ENCODE data around the gene TTLL11. TPM values are rescaled to one million over a fixed set of nuclear protein-coding genes. Genes with fewer than 3 reads are reported as not detected.

TTLL11 gene
- polyA plus RNA-seq, 2 donors, result 2.3 to 4.5 TPM

- Histone ChIP-seq H3K4me3 (ENCODE audit: low read depth in 1 of 2, low read length in 2 of 2) (no peak overlapping the region), H3K9me3 (ENCODE audit: control insufficient read depth in 2 of 2, insufficient read depth in 1 of 2, low read depth in 1 of 2, low read length in 1 of 2) (no peaks in the 10 kb centered on the region), H3K36me3 (ENCODE audit: control insufficient read depth in 2 of 2, insufficient read depth in 2 of 2, low read length in 1 of 2) (no peaks in the 10 kb centered on the region), H3K4me1 (ENCODE audit: control insufficient read depth in 2 of 2, insufficient read depth in 2 of 2, low read length in 1 of 2) (no peaks in the 10 kb centered on the region), H3K27me3 (ENCODE audit: control insufficient read depth in 1 of 2, insufficient read depth in 2 of 2, low read length in 2 of 2) (no peaks in the 10 kb centered on the region), H3K27ac (ENCODE audit: low read depth in 2 of 2, low read length in 1 of 2) (no peak overlapping the region)
- WGBS, 2 donors, result 77 to 85% methylated on average over 5 of the region's 5 CpGs
These were observed 237.6 kb downstream of the TTLL11 start for GRCh38 chr9:121855476-121855875.

DNA sequence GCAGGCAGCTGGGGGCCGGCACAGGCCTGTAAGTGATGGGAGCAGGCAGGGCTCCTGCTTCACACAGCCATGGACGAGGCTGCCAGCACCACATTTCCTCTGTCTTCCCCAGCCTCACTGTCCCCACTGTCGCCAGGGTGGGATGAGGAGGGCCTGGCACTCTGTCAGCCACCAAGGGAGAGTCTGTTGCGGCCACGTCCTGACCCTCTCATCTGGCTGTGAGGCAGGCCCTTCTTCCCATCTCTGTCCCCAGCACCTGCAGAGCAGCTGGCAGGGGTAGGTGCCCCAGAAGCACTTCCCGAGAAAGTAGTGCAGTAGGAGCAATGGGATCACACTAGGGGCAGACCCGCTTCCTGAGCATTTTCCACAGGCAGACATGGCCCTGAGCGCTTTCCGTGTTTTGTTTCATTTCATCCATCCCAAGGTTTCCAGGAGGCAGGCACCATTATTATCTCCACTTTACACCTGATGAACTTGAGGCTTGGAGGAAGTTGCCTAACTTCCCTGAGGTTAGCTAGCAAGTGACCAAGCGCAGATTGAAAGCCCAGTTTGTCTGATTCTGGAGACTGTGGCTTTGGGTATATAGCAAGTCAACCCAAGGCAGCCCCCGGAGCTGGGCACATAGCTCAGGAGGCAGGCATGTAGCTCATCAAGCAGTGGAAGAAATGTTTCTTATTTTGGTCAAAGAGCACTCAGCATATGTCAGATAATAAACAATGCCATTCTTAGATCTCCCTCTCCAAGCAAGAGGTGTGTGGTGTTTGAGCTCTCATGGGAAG, 239.3 kb downstream of the TTLL11 start:
- WGBS, 2 donors, result 94 to 97% methylated on average over 11 of the region's 11 CpGs

GRCh38 chr9:121852651-121853616, 240.2 kb downstream of the TTLL11 start:
- no peaks in the 10 kb centered on the region for H3K36me3 ChIP-seq (ENCODE audit: control insufficient read depth in 2 of 2, insufficient read depth in 2 of 2, low read length in 1 of 2)
- WGBS, 2 donors, result 83 to 85% methylated on average over 29 of the region's 29 CpGs
- no peaks in the 10 kb centered on the region for H3K4me1 ChIP-seq (ENCODE audit: control insufficient read depth in 2 of 2, insufficient read depth in 2 of 2, low read length in 1 of 2)
- no peaks in the 10 kb centered on the region for H3K9me3 ChIP-seq (ENCODE audit: control insufficient read depth in 2 of 2, insufficient read depth in 1 of 2, low read depth in 1 of 2, low read length in 1 of 2)
- no peaks in the 10 kb centered on the region for H3K27me3 ChIP-seq (ENCODE audit: control insufficient read depth in 1 of 2, insufficient read depth in 2 of 2, low read length in 2 of 2)
- no peak overlapping the region for H3K4me3 ChIP-seq (ENCODE audit: low read depth in 1 of 2, low read length in 2 of 2)
- no peak overlapping the region for H3K27ac ChIP-seq (ENCODE audit: low read depth in 2 of 2, low read length in 1 of 2)

More for the DNA sequence above, 239.3 kb downstream of the TTLL11 start:
- Histone ChIP-seq H3K36me3 (ENCODE audit: control insufficient read depth in 2 of 2, insufficient read depth in 2 of 2, low read length in 1 of 2) (no peaks in the 10 kb centered on the region), H3K4me3 (ENCODE audit: low read depth in 1 of 2, low read length in 2 of 2) (no peak overlapping the region), H3K9me3 (ENCODE audit: control insufficient read depth in 2 of 2, insufficient read depth in 1 of 2, low read depth in 1 of 2, low read length in 1 of 2) (no peaks in the 10 kb centered on the region), H3K27me3 (ENCODE audit: control insufficient read depth in 1 of 2, insufficient read depth in 2 of 2, low read length in 2 of 2) (no peaks in the 10 kb centered on the region), H3K27ac (ENCODE audit: low read depth in 2 of 2, low read length in 1 of 2) (no peak overlapping the region), H3K4me1 (ENCODE audit: control insufficient read depth in 2 of 2, insufficient read depth in 2 of 2, low read length in 1 of 2) (no peaks in the 10 kb centered on the region)

GRCh38 chr9:121852241-121852640, 240.9 kb downstream of the TTLL11 start:
- Histone ChIP-seq H3K4me3 (ENCODE audit: low read depth in 1 of 2, low read length in 2 of 2) (no peak overlapping the region), H3K27ac (ENCODE audit: low read depth in 2 of 2, low read length in 1 of 2) (no peak overlapping the region), H3K4me1 (ENCODE audit: control insufficient read depth in 2 of 2, insufficient read depth in 2 of 2, low read length in 1 of 2) (no peaks in the 10 kb centered on the region), H3K9me3 (ENCODE audit: control insufficient read depth in 2 of 2, insufficient read depth in 1 of 2, low read depth in 1 of 2, low read length in 1 of 2) (no peaks in the 10 kb centered on the region), H3K27me3 (ENCODE audit: control insufficient read depth in 1 of 2, insufficient read depth in 2 of 2, low read length in 2 of 2) (no peaks in the 10 kb centered on the region), H3K36me3 (ENCODE audit: control insufficient read depth in 2 of 2, insufficient read depth in 2 of 2, low read length in 1 of 2) (no peaks in the 10 kb centered on the region)
- 89 to 91% methylated on average over 7 of the region's 7 CpGs for WGBS, 2 donors

DNA sequence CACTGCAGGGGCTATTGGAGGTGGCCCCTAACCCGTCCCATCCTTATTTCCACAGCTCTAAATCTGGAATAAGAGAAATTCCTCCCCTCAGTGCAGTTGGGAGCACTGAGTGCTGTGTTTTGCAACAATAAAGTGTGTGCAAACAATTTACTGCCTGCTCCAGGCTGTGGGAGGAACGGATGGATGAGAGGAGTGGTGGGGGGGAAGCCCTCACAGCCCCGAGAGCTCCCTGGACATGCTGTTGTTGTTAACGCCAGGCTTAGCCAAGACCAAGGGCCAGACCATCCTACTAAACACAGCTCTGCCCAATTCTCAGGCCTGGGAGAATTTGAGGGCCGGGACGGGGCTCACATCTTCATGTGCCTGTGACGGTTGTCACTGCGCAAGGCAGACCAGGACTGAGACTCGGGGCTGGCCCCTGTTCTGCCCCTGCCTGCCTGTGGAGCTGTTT, 241.4 kb downstream of the TTLL11 start:
- H3K4me1 ChIP-seq (ENCODE audit: control insufficient read depth in 2 of 2, insufficient read depth in 2 of 2, low read length in 1 of 2), result no peaks in the 10 kb centered on the region
- H3K36me3 ChIP-seq (ENCODE audit: control insufficient read depth in 2 of 2, insufficient read depth in 2 of 2, low read length in 1 of 2), result no peaks in the 10 kb centered on the region
- H3K9me3 ChIP-seq (ENCODE audit: control insufficient read depth in 2 of 2, insufficient read depth in 1 of 2, low read depth in 1 of 2, low read length in 1 of 2), result no peaks in the 10 kb centered on the region
- no peak overlapping the region for H3K27ac ChIP-seq (ENCODE audit: low read depth in 2 of 2, low read length in 1 of 2)
- H3K27me3 ChIP-seq (ENCODE audit: control insufficient read depth in 1 of 2, insufficient read depth in 2 of 2, low read length in 2 of 2), result no peaks in the 10 kb centered on the region
- no peak overlapping the region for H3K4me3 ChIP-seq (ENCODE audit: low read depth in 1 of 2, low read length in 2 of 2)
- WGBS, 2 donors, result 85 to 89% methylated on average over 9 of the region's 9 CpGs

GRCh38 chr9:121850366-121850765, 242.7 kb downstream of the TTLL11 start:
- Histone ChIP-seq H3K27ac (ENCODE audit: low read depth in 2 of 2, low read length in 1 of 2) (no peak overlapping the region), H3K36me3 (ENCODE audit: control insufficient read depth in 2 of 2, insufficient read depth in 2 of 2, low read length in 1 of 2) (no peaks in the 10 kb centered on the region), H3K9me3 (ENCODE audit: control insufficient read depth in 2 of 2, insufficient read depth in 1 of 2, low read depth in 1 of 2, low read length in 1 of 2) (no peaks in the 10 kb centered on the region), H3K4me1 (ENCODE audit: control insufficient read depth in 2 of 2, insufficient read depth in 2 of 2, low read length in 1 of 2) (no peaks in the 10 kb centered on the region), H3K27me3 (ENCODE audit: control insufficient read depth in 1 of 2, insufficient read depth in 2 of 2, low read length in 2 of 2) (no peaks in the 10 kb centered on the region), H3K4me3 (ENCODE audit: low read depth in 1 of 2, low read length in 2 of 2) (no peak overlapping the region)
- WGBS, 2 donors, result 90 to 92% methylated on average over 2 of the region's 2 CpGs

DNA sequence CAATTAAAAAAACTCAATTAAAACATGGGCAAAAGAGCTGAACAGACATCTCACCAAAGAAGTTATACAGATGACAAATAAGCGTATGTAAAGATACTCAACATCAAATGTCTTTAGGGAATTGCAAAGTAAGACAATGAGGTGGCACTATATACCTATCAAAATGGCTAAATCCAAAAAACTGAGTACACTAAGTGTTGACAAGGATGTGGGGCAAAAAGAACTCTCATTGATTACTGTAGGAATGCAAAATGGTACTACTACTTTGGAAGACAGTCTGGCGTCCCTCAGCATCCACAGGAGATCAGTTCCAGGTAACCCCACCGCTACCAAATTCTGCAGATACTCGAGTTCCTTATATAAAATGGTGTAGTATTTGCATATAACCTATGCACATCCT, 243.6 kb downstream of the TTLL11 start:
- no peak overlapping the region for H3K4me3 ChIP-seq (ENCODE audit: low read depth in 1 of 2, low read length in 2 of 2)
- 85 to 89% methylated on average over 4 of the region's 4 CpGs for WGBS, 2 donors

GRCh38 chr9:121844562-121844961, 248.5 kb downstream of the TTLL11 start:
- Histone ChIP-seq H3K36me3 (ENCODE audit: control insufficient read depth in 2 of 2, insufficient read depth in 2 of 2, low read length in 1 of 2) (peaks cover 0 to 3% of the 10 kb centered on the region in 2 donors), H3K27ac (ENCODE audit: low read depth in 2 of 2, low read length in 1 of 2) (no peak overlapping the region), H3K4me3 (ENCODE audit: low read depth in 1 of 2, low read length in 2 of 2) (no peak overlapping the region), H3K9me3 (ENCODE audit: control insufficient read depth in 2 of 2, insufficient read depth in 1 of 2, low read depth in 1 of 2, low read length in 1 of 2) (no peaks in the 10 kb centered on the region), H3K27me3 (ENCODE audit: control insufficient read depth in 1 of 2, insufficient read depth in 2 of 2, low read length in 2 of 2) (no peaks in the 10 kb centered on the region), H3K4me1 (ENCODE audit: control insufficient read depth in 2 of 2, insufficient read depth in 2 of 2, low read length in 1 of 2) (no peaks in the 10 kb centered on the region)
- WGBS, 2 donors, result 71 to 82% methylated on average over 2 of the region's 2 CpGs

More for the DNA sequence above, 243.6 kb downstream of the TTLL11 start:
- no peaks in the 10 kb centered on the region for H3K36me3 ChIP-seq (ENCODE audit: control insufficient read depth in 2 of 2, insufficient read depth in 2 of 2, low read length in 1 of 2)
- no peaks in the 10 kb centered on the region for H3K9me3 ChIP-seq (ENCODE audit: control insufficient read depth in 2 of 2, insufficient read depth in 1 of 2, low read depth in 1 of 2, low read length in 1 of 2)
- no peaks in the 10 kb centered on the region for H3K4me1 ChIP-seq (ENCODE audit: control insufficient read depth in 2 of 2, insufficient read depth in 2 of 2, low read length in 1 of 2)
- no peaks in the 10 kb centered on the region for H3K27me3 ChIP-seq (ENCODE audit: control insufficient read depth in 1 of 2, insufficient read depth in 2 of 2, low read length in 2 of 2)
- no peak overlapping the region for H3K27ac ChIP-seq (ENCODE audit: low read depth in 2 of 2, low read length in 1 of 2)

DNA sequence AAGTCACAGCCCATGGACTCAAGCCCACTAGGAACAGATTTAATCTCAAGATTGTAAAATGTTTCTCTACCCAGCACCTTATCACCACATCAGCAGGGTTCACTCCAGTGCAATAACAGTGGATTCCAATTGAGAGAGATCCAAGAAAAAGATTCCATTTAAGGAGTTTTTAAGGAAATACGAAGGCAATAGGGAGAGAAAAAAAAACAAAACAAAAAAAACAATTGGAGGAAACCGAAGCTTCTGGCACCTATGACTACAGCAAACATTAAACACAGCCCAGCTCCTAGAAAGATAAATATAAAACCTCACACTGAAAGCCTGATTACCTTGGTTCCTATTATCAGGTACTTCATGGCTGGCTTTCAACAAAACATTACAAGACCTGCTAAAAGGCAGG, 249.0 kb downstream of the TTLL11 start:
- no peak overlapping the region for H3K27ac ChIP-seq (ENCODE audit: low read depth in 2 of 2, low read length in 1 of 2)
- 44 to 45% methylated on average over 2 of the region's 2 CpGs for WGBS, 2 donors
- no peaks in the 10 kb centered on the region for H3K4me1 ChIP-seq (ENCODE audit: control insufficient read depth in 2 of 2, insufficient read depth in 2 of 2, low read length in 1 of 2)
- H3K36me3 ChIP-seq (ENCODE audit: control insufficient read depth in 2 of 2, insufficient read depth in 2 of 2, low read length in 1 of 2), result peaks cover 0 to 3% of the 10 kb centered on the region in 2 donors
- H3K27me3 ChIP-seq (ENCODE audit: control insufficient read depth in 1 of 2, insufficient read depth in 2 of 2, low read length in 2 of 2), result no peaks in the 10 kb centered on the region
- H3K9me3 ChIP-seq (ENCODE audit: control insufficient read depth in 2 of 2, insufficient read depth in 1 of 2, low read depth in 1 of 2, low read length in 1 of 2), result no peaks in the 10 kb centered on the region
- no peak overlapping the region for H3K4me3 ChIP-seq (ENCODE audit: low read depth in 1 of 2, low read length in 2 of 2)

Measured in esophagus (tissue), 2 donors.